Testis (tissue), 5 donors: ENCODE measurements around the gene SLC26A6. TPM values are rescaled to one million over a fixed set of nuclear protein-coding genes. Genes with fewer than 3 reads are reported as not detected.
A peak's percentile ranks its signal among the peaks of the same experiment; 100 is the strongest.

Experiments used
- DNase-seq: peaks from one replicate; pipeline ENCODE4 v3.0.0-alpha.2; 2019
- H3K27ac ChIP-seq, 2 donors: fragments of 200-600 bp; sonication (generic); one replicate each; pipeline ENCODE4 v1.5.1; 2019
- H3K27me3 ChIP-seq: fragments of 200-600 bp; sonication (generic); one replicate; pipeline ENCODE4 v1.5.1; 2019
- H3K36me3 ChIP-seq: fragments of 200-600 bp; sonication (generic); one replicate; pipeline ENCODE4 v1.5.1; 2017; ENCODE audit warnings: low read depth; ENCODE audit errors: missing control alignments
- H3K4me1 ChIP-seq: fragments of 200-600 bp; sonication (generic); one replicate; pipeline ENCODE4 v1.5.1; 2019
- H3K4me3 ChIP-seq, 2 donors: fragments of 200-600 bp; sonication (generic); one replicate each; pipeline ENCODE4 v1.5.1; 2017 to 2019
- H3K9me3 ChIP-seq: fragments of 200-600 bp; sonication (generic); one replicate; pipeline ENCODE4 v1.5.1; 2017
- POLR2A ChIP-seq: fragments of 450-650 bp; IDR thresholded peaks from one replicate; pipeline ENCODE4 v1.6.1; 2017; ENCODE audit warnings: antibody characterized with exemption, mild to moderate bottlenecking, moderate library complexity
- WGBS, 2 donors: methylation state at CpG; one replicate each; pipeline ENCODE4 v1.1.5; 2018; 5-methylcytosine and 5-hydroxymethylcytosine counted together
- intact Hi-C: fragments of 100-400 bp; cut with DNase I; formaldehyde crosslinking; loops from one replicate; pipeline ENCODE4 v1.15.1; 2023; ENCODE audit warnings: low total_unique reads
- long read RNA-seq, 2 donors: transcript quantifications; one replicate each; lab custom pipeline, GENCODE V29; 2026
- polyA plus RNA-seq: library from polyadenylated mRNA; stranded (reverse); fragments of 350-450 nt; fragmentation: Illumina TruSeq; extraction: RNeasy Lipid Tissue Mini Kit (QIAGEN cat#74804); gene quantifications from one replicate; pipeline ENCODE4 v1.2.3, GENCODE V29; 2014; ENCODE audit warnings: low read depth, low replicate concordance; ENCODE audit not compliant: insufficient read depth
- total RNA-seq, 2 donors: library from RNA; depleted of rRNA; stranded (reverse); fragments of >200 nt; gene quantifications; one replicate each; pipeline ENCODE4 v1.2.3, GENCODE V29; 2016
- TF ChIP-seq, protein P1 (sequence below), 3 experiments: fragments of 450-650 bp in 2 of 3; fragments of 200-600 bp in 1 of 3; sonication (generic) in 1 of 3; IDR thresholded peaks; one replicate each; pipeline ENCODE4 v1.5.1; 2016 to 2019; ENCODE audit warnings: antibody characterized with exemption in 3 of 3, mild to moderate bottlenecking in 2 of 3, moderate library complexity in 1 of 3

Gene SLC26A6
- total RNA-seq (10 to 100 TPM; 24.6 to 32.9 TPM), polyA plus RNA-seq (12.3 TPM)
- long read RNA-seq, donor 1, partial matches to known transcripts, result 0 of 1 reads
- long read RNA-seq, donor 1, other reads (novel, unspliced or antisense), result 0 of 1 reads
- long read RNA-seq, donor 2, partial matches to known transcripts, result 0 of 2 reads
- long read RNA-seq, donor 2, other reads (novel, unspliced or antisense), result 0 of 2 reads

DNA sequence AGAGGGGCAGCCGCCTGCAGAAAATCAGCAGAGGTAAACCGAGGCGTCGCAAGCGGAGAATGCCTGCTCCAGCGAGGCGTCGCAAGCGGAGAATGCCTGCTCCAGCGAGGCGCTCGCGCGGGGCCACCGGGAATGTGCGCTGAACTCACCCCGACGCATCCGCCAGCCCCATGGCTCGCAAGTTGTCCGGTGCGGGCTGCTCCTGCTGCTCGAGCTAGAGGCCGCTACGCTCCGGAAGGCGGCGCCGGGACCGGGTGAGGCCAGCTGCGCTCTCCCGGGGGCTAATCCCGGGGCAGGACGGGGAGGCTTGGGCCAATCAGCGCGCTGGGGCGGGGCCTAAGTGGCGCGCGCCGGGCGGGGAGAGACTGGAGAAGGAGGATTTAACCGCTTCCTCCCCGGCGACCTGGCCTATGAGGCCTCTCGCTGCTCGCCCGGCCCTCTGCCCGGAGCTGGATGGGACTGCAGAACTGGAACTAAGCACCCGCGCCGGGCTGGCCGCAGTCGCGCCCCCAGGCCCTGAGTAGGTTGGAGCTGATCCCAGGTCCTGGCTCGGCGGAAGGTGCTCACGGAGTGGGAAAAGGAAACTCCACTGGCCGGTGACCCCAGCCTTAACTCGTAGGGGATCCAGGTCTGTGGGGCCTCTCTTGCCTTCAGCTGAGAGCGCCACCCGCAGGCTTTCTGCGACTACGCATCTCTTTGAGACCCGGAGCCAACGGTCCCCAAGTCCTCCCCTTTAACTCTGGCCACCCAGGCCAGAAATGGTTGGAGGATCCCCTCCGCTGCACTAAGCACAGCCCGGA is at the start of gene SLC26A6:
TSS of gene SLC26A6 (minus strand) at position 240 of the 800 bp plus-strand sequence. CDS start at position 172, 68 bp downstream.
- Histone ChIP-seq H3K4me1 (peaks cover 12% of the 10 kb centered on the region), H3K9me3 (no peaks in the 10 kb centered on the region), H3K27ac (peak within 1 kb of the TSS; percentile 29 to 76), H3K36me3 (no peaks in the 10 kb centered on the region), H3K27me3 (no peaks in the 10 kb centered on the region), H3K4me3 (peak within 1 kb of the TSS; percentile 63 to 88)
- DNase-seq, result peak; percentile 97
- intact Hi-C loops, result no loop called here
- WGBS, 2 donors, result 0% methylated on average over 12 to 48 of the region's 68 CpGs
- peak; percentile 15 for TF ChIP-seq POLR2A
- TF ChIP-seq, protein P1, sequence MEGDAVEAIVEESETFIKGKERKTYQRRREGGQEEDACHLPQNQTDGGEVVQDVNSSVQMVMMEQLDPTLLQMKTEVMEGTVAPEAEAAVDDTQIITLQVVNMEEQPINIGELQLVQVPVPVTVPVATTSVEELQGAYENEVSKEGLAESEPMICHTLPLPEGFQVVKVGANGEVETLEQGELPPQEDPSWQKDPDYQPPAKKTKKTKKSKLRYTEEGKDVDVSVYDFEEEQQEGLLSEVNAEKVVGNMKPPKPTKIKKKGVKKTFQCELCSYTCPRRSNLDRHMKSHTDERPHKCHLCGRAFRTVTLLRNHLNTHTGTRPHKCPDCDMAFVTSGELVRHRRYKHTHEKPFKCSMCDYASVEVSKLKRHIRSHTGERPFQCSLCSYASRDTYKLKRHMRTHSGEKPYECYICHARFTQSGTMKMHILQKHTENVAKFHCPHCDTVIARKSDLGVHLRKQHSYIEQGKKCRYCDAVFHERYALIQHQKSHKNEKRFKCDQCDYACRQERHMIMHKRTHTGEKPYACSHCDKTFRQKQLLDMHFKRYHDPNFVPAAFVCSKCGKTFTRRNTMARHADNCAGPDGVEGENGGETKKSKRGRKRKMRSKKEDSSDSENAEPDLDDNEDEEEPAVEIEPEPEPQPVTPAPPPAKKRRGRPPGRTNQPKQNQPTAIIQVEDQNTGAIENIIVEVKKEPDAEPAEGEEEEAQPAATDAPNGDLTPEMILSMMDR (IDR thresholded peaks at IDR 0.05), result peak; percentile 8 to 46 (median 35)

DNA sequence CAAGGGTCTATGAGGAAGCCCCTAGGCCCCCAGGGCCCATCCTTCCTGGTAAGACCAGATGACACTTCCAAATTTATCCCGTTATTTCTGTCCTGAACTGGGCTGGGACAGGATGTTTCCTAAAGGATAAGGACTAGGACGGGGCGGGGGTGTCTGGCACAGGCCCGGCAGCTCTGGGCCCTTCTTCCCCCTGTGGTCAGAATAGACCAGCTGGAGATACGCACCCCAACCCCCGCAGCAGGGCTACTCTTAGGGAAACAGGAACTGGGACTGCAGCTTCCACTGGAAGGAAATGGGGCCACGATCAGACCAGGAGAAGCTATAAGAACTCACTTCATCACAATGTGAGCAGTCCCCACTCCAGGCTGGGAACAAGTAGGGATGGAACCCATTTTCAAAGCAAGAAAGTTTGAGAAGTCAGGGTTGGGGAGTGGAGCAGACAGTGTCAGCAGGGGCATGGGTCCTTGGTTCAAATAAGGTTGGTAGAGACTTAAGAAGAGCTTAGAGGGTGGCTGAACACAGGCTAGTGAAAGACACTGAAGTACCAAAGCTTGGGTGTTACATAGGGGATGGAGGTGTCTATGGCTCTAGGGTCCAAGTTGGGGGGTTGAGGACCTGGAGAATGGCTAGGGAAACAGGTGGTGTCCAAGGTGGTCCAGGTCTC is 49.4 kb upstream of the SLC26A6 start:
- TF ChIP-seq POLR2A, result no peak
- TF ChIP-seq, protein P1 (IDR thresholded peaks at IDR 0.05), result no peak
- H3K27ac ChIP-seq, result peak overlapping the region; percentile 87 to 91
- intact Hi-C loops, result no loop called here
- no peaks in the 10 kb centered on the region for H3K27me3 ChIP-seq
- peaks cover 43% of the 10 kb centered on the region for H3K4me1 ChIP-seq
- 17 to 24% methylated on average over 7 of the region's 7 CpGs for WGBS, 2 donors
- H3K9me3 ChIP-seq, result no peaks in the 10 kb centered on the region
- peak; percentile 65 for DNase-seq
- H3K4me3 ChIP-seq, result peak overlapping the region; percentile 93 to 95
- H3K36me3 ChIP-seq, result no peaks in the 10 kb centered on the region

- no peak for TF ChIP-seq POLR2A
- TF ChIP-seq, protein P1 (IDR thresholded peaks at IDR 0.05), result no peak
- no peaks in the 10 kb centered on the region for H3K27me3 ChIP-seq
- DNase-seq, result peak; percentile 47
- H3K36me3 ChIP-seq, result no peaks in the 10 kb centered on the region
- H3K27ac ChIP-seq, result peak overlapping the region; percentile 87 to 91
- H3K4me3 ChIP-seq, result peak overlapping the region; percentile 93 to 95
- peaks cover 43% of the 10 kb centered on the region for H3K4me1 ChIP-seq
- 21 to 39% methylated on average over 8 of the region's 8 CpGs for WGBS, 2 donors
- intact Hi-C loops, result no loop called here
- H3K9me3 ChIP-seq, result no peaks in the 10 kb centered on the region
Observed at GRCh38 chr3:48684054-48684349, 48.7 kb upstream of the SLC26A6 start.

DNA sequence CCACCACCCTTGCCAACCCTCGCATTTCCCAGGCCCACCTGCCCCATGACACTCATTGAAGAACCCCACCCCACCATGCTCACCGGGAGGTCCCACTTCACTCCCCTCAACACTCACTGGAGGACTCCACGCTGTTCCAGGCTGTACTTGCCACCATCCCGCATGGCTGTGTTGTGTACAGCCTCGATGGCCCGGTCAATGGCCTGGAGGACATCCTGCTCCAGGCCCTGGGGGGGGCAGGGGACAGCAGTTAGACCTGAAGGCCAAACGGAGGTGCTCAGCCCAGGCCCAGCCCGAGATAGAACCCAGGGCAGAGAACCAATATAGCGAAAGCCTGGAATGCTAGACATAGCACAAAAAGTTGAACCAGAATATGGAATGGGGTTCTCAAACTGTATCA is 47.5 kb upstream of the SLC26A6 start:
- Histone ChIP-seq H3K4me1 (peaks cover 43% of the 10 kb centered on the region), H3K36me3 (no peaks in the 10 kb centered on the region), H3K27me3 (no peaks in the 10 kb centered on the region), H3K27ac (peak overlapping the region in 1 of 2 donors; percentile 87), H3K9me3 (no peaks in the 10 kb centered on the region), H3K4me3 (no peak overlapping the region)
- TF ChIP-seq POLR2A, result no peak
- TF ChIP-seq, protein P1 (IDR thresholded peaks at IDR 0.05), result no peak
- intact Hi-C loops, result no loop called here
- 78 to 94% methylated on average over 6 to 9 of the region's 9 CpGs for WGBS, 2 donors
- DNase-seq, result no peak
